ENCODE results near the gene ARHGAP40.

- TF ChIP-seq CTCF (IDR thresholded peaks at IDR 0.05; ENCODE audit: extremely low read depth in 1 of 2, insufficient read depth in 1 of 2, low read depth in 1 of 2, low read length in 2 of 2) (no peak), POLR2A (IDR thresholded peaks at IDR 0.05; ENCODE audit: low read depth, low read length) (no peak), EZH2 (IDR thresholded peaks at IDR 0.05; ENCODE audit: borderline replicate concordance, low read depth, low read length, severe bottlenecking) (no peak), GATA2 (IDR thresholded peaks at IDR 0.05; ENCODE audit: insufficient read depth, insufficient read length, low read depth, low read length) (no peak), MAX (IDR thresholded peaks at IDR 0.05; ENCODE audit: insufficient read depth, insufficient read length) (no peak), POLR2AphosphoS5 (IDR thresholded peaks at IDR 0.05; ENCODE audit: insufficient read depth, low read depth, low read length) (no peak)
Observed at GRCh38 chr20:38651562-38651961, 50.0 kb downstream of the ARHGAP40 start.

All from endothelial cell of umbilical vein (primary cell).